Measurements from ENCODE around the gene NIM1K.
"Not testable (repeated sequence)": the region's sequence is repeated elsewhere in the genome, so short reads cannot be mapped to it uniquely, and the experiment has no call there.

NIM1K gene

GRCh38 chr5:43258116-43258515 is 66.1 kb downstream of the NIM1K start:
- no peak for DNase-seq (ENCODE audit: insufficient read length)
- no peak for TF ChIP-seq TAF1 (IDR thresholded peaks at IDR 0.05; ENCODE audit: borderline replicate concordance, low read depth, low read length)
- no peak for TF ChIP-seq POLR2AphosphoS5 (IDR thresholded peaks at IDR 0.05; ENCODE audit: low read depth, low read length)
- no peak for TF ChIP-seq POLR2A (IDR thresholded peaks at IDR 0.05; ENCODE audit: low read depth, low read length)
- no peak for FAIRE-seq

- FAIRE-seq; DNase-seq (ENCODE audit: insufficient read length): not testable (repeated sequence)
These were observed 70.2 kb downstream of the NIM1K start for GRCh38 chr5:43262269-43262668.

- FAIRE-seq (no peak), DNase-seq (ENCODE audit: insufficient read length) (no peak)
- TF ChIP-seq POLR2AphosphoS5 (IDR thresholded peaks at IDR 0.05; ENCODE audit: low read depth, low read length): no peak
- TF ChIP-seq POLR2A (IDR thresholded peaks at IDR 0.05; ENCODE audit: low read depth, low read length): no peak
- no peak for TF ChIP-seq TAF1 (IDR thresholded peaks at IDR 0.05; ENCODE audit: borderline replicate concordance, low read depth, low read length)
These were observed 76.3 kb downstream of the NIM1K start for GRCh38 chr5:43268188-43268820.

GRCh38 chr5:43270645-43271044 is 78.6 kb downstream of the NIM1K start:
- no peak for TF ChIP-seq POLR2A (IDR thresholded peaks at IDR 0.05; ENCODE audit: low read depth, low read length)
- no peak for TF ChIP-seq POLR2AphosphoS5 (IDR thresholded peaks at IDR 0.05; ENCODE audit: low read depth, low read length)
- TF ChIP-seq TAF1 (IDR thresholded peaks at IDR 0.05; ENCODE audit: borderline replicate concordance, low read depth, low read length): no peak
- DNase-seq (ENCODE audit: insufficient read length) (no peak), FAIRE-seq (no peak)

- DNase-seq (ENCODE audit: insufficient read length) (no peak), FAIRE-seq (no peak)
- no peak for TF ChIP-seq POLR2AphosphoS5 (IDR thresholded peaks at IDR 0.05; ENCODE audit: low read depth, low read length)
- TF ChIP-seq TAF1 (IDR thresholded peaks at IDR 0.05; ENCODE audit: borderline replicate concordance, low read depth, low read length): no peak
- no peak for TF ChIP-seq POLR2A (IDR thresholded peaks at IDR 0.05; ENCODE audit: low read depth, low read length)
These were observed 81.5 kb downstream of the NIM1K start for GRCh38 chr5:43273552-43273951.

GRCh38 chr5:43274435-43275114 is 82.5 kb downstream of the NIM1K start:
- no peak for TF ChIP-seq POLR2A (IDR thresholded peaks at IDR 0.05; ENCODE audit: low read depth, low read length)
- no peak for TF ChIP-seq POLR2AphosphoS5 (IDR thresholded peaks at IDR 0.05; ENCODE audit: low read depth, low read length)
- TF ChIP-seq TAF1 (IDR thresholded peaks at IDR 0.05; ENCODE audit: borderline replicate concordance, low read depth, low read length): no peak
- no peak for FAIRE-seq
- no peak for DNase-seq (ENCODE audit: insufficient read length)

- DNase-seq (ENCODE audit: insufficient read length) (no peak), FAIRE-seq (no peak)
These were observed 83.4 kb downstream of the NIM1K start for GRCh38 chr5:43275391-43275790.

GRCh38 chr5:43279548-43280274 is 87.7 kb downstream of the NIM1K start:
- DNase-seq (ENCODE audit: insufficient read length) (no peak), FAIRE-seq (no peak)
- no peak for TF ChIP-seq TAF1 (IDR thresholded peaks at IDR 0.05; ENCODE audit: borderline replicate concordance, low read depth, low read length)
- TF ChIP-seq POLR2A (IDR thresholded peaks at IDR 0.05; ENCODE audit: low read depth, low read length): no peak
- TF ChIP-seq POLR2AphosphoS5 (IDR thresholded peaks at IDR 0.05; ENCODE audit: low read depth, low read length): no peak

More at GRCh38 chr5:43275391-43275790, 83.4 kb downstream of the NIM1K start:
- TF ChIP-seq POLR2A (IDR thresholded peaks at IDR 0.05; ENCODE audit: low read depth, low read length) (no peak), TAF1 (IDR thresholded peaks at IDR 0.05; ENCODE audit: borderline replicate concordance, low read depth, low read length) (no peak), POLR2AphosphoS5 (IDR thresholded peaks at IDR 0.05; ENCODE audit: low read depth, low read length) (no peak)

- no peak for FAIRE-seq
These were observed 90.0 kb downstream of the NIM1K start for GRCh38 chr5:43281840-43282658.

GRCh38 chr5:43286623-43287022 is 94.6 kb downstream of the NIM1K start:
- no peak for DNase-seq (ENCODE audit: insufficient read length)
- FAIRE-seq: no peak
- TF ChIP-seq POLR2AphosphoS5 (IDR thresholded peaks at IDR 0.05; ENCODE audit: low read depth, low read length) (no peak), TAF1 (IDR thresholded peaks at IDR 0.05; ENCODE audit: borderline replicate concordance, low read depth, low read length) (no peak), POLR2A (IDR thresholded peaks at IDR 0.05; ENCODE audit: low read depth, low read length) (no peak)

More at GRCh38 chr5:43281840-43282658, 90.0 kb downstream of the NIM1K start:
- no peak for TF ChIP-seq POLR2A (IDR thresholded peaks at IDR 0.05; ENCODE audit: low read depth, low read length)
- no peak for TF ChIP-seq TAF1 (IDR thresholded peaks at IDR 0.05; ENCODE audit: borderline replicate concordance, low read depth, low read length)
- TF ChIP-seq POLR2AphosphoS5 (IDR thresholded peaks at IDR 0.05; ENCODE audit: low read depth, low read length): no peak
- no peak for DNase-seq (ENCODE audit: insufficient read length)

- no peak for FAIRE-seq
- DNase-seq (ENCODE audit: insufficient read length): no peak
- no peak for TF ChIP-seq POLR2A (IDR thresholded peaks at IDR 0.05; ENCODE audit: low read depth, low read length)
- TF ChIP-seq POLR2AphosphoS5 (IDR thresholded peaks at IDR 0.05; ENCODE audit: low read depth, low read length): no peak
- no peak for TF ChIP-seq TAF1 (IDR thresholded peaks at IDR 0.05; ENCODE audit: borderline replicate concordance, low read depth, low read length)
These were observed 95.5 kb downstream of the NIM1K start for GRCh38 chr5:43287493-43287892.
